ENCODE results near the gene GOSR2.
"Not testable (repeated sequence)": the region's sequence is repeated elsewhere in the genome, so short reads cannot be mapped to it uniquely, and the experiment has no call there.

GOSR2 gene

GRCh38 chr17:46930051-46930450 lies 7.1 kb downstream of the GOSR2 start:
- no peak for DNase-seq (ENCODE audit: low read depth)

GRCh38 chr17:46931596-46931995 lies 8.6 kb downstream of the GOSR2 start:
- DNase-seq (ENCODE audit: low read depth) = no peak

- DNase-seq (ENCODE audit: low read depth) = no peak
These were observed 12.8 kb downstream of the GOSR2 start for GRCh38 chr17:46935658-46936266.

- DNase-seq (ENCODE audit: low read depth) = peak; percentile 58
These were observed 17.9 kb downstream of the GOSR2 start for GRCh38 chr17:46940692-46941404.

- peak; percentile 67 for DNase-seq (ENCODE audit: low read depth)
These were observed 19.7 kb downstream of the GOSR2 start for GRCh38 chr17:46942441-46943217.

- DNase-seq (ENCODE audit: low read depth) = no peak
These were observed 20.2 kb downstream of the GOSR2 start for GRCh38 chr17:46943218-46943500.

GRCh38 chr17:46943501-46944393 lies 20.8 kb downstream of the GOSR2 start:
- peak; percentile 14 for DNase-seq (ENCODE audit: low read depth)

- DNase-seq (ENCODE audit: low read depth) = no peak
These were observed 22.0 kb downstream of the GOSR2 start for GRCh38 chr17:46944931-46945330.

GRCh38 chr17:46947216-46947615 lies 24.3 kb downstream of the GOSR2 start:
- DNase-seq (ENCODE audit: low read depth) = no peak

- DNase-seq (ENCODE audit: low read depth) = no peak
These were observed 25.6 kb downstream of the GOSR2 start for GRCh38 chr17:46948544-46948943.

GRCh38 chr17:46949291-46950174 lies 26.6 kb downstream of the GOSR2 start:
- DNase-seq (ENCODE audit: low read depth) = no peak

- no peak for DNase-seq (ENCODE audit: low read depth)
These were observed 27.5 kb downstream of the GOSR2 start for GRCh38 chr17:46950342-46950996.

- no peak for DNase-seq (ENCODE audit: low read depth)
These were observed 28.1 kb downstream of the GOSR2 start for GRCh38 chr17:46950997-46951621.

GRCh38 chr17:46951706-46952105 lies 28.7 kb downstream of the GOSR2 start:
- no peak for DNase-seq (ENCODE audit: low read depth)

- DNase-seq (ENCODE audit: low read depth) = no peak
These were observed 29.2 kb downstream of the GOSR2 start for GRCh38 chr17:46952115-46952514.

- DNase-seq (ENCODE audit: low read depth) = not testable (repeated sequence)
These were observed 30.2 kb downstream of the GOSR2 start for GRCh38 chr17:46953191-46953590.

GRCh38 chr17:46958041-46958591 lies 35.2 kb downstream of the GOSR2 start:
- DNase-seq (ENCODE audit: low read depth) = no peak

- DNase-seq (ENCODE audit: low read depth) = no peak
These were observed 37.2 kb downstream of the GOSR2 start for GRCh38 chr17:46960152-46960551.

GRCh38 chr17:46962374-46962790 lies 39.4 kb downstream of the GOSR2 start:
- DNase-seq (ENCODE audit: low read depth) = peak; percentile 22

GRCh38 chr17:46963571-46963970 lies 40.6 kb downstream of the GOSR2 start:
- DNase-seq (ENCODE audit: low read depth) = no peak

All from fibroblast of gingiva (primary cell).